ENCODE measurements around the gene MATK.

GRCh38 chr19:3813473-3814392 lies 27.6 kb upstream of the MATK start:
- TF ChIP-seq POLR2A (IDR thresholded peaks at IDR 0.05) = no peak
- TF ChIP-seq CTCF (IDR thresholded peaks at IDR 0.05) = no peak

Measured in body of pancreas (tissue), 4 donors.